ENCODE data around the gene ANOS1. TPM values are rescaled to one million over a fixed set of nuclear protein-coding genes. Genes with fewer than 3 reads are reported as not detected.

Gene ANOS1
- total RNA-seq, 2 experiments from 2014 or later: not detected

GRCh38 chrX:8724300-8724699 lies 7.6 kb downstream of the ANOS1 start:
- intact Hi-C loops (cut with DNase I, micrococcal nuclease): no loop called here

GRCh38 chrX:8721536-8721935 lies 10.4 kb downstream of the ANOS1 start:
- Mint-ChIP-seq H3K36me3 (ENCODE audit: low read depth) (no peaks in the 10 kb centered on the region), H3K27me3 (peaks cover 19% of the 10 kb centered on the region), H3K27ac (no peak overlapping the region), H3K9me3 (no peaks in the 10 kb centered on the region), H3K4me1 (ENCODE audit: low read depth) (no peaks in the 10 kb centered on the region), H3K4me3 (no peak overlapping the region)
- ATAC-seq (ENCODE audit: poor library complexity) (no peak), DNase-seq (no peak)
- H3K4me3 ChIP-seq (ENCODE audit: low read length): no peak overlapping the region
- intact Hi-C loops (cut with DNase I, micrococcal nuclease): no loop called here
- CTCF ChIA-PET: no interaction called here
- H3K4me1 ChIP-seq (ENCODE audit: insufficient read depth, low read length): no peaks in the 10 kb centered on the region
- POLR2A ChIA-PET: no interaction called here
- peaks cover 0 to 6% of the 10 kb centered on the region in 2 experiments for H3K27me3 ChIP-seq (ENCODE audit: control insufficient read depth in 1 of 2, insufficient read depth in 2 of 2, low read length in 2 of 2)
- no peaks in the 10 kb centered on the region for H3K36me3 ChIP-seq (ENCODE audit: insufficient read depth, low read length)
- H3K9me3 ChIP-seq (ENCODE audit: control insufficient read depth in 1 of 2, insufficient read depth in 1 of 2, low read length in 2 of 2): no peaks in the 10 kb centered on the region
- H3K27ac ChIP-seq (ENCODE audit: low read depth in 1 of 2, low read length in 2 of 2): no peak overlapping the region
- no peak for TF ChIP-seq CTCF (IDR thresholded peaks at IDR 0.05)

More at GRCh38 chrX:8724300-8724699, 7.6 kb downstream of the ANOS1 start:
- Histone ChIP-seq H3K4me1 (ENCODE audit: insufficient read depth, low read length) (no peaks in the 10 kb centered on the region), H3K27ac (ENCODE audit: low read depth in 1 of 2, low read length in 2 of 2) (no peak overlapping the region), H3K9me3 (ENCODE audit: control insufficient read depth in 1 of 2, insufficient read depth in 1 of 2, low read length in 2 of 2) (no peaks in the 10 kb centered on the region), H3K36me3 (ENCODE audit: insufficient read depth, low read length) (no peaks in the 10 kb centered on the region), H3K4me3 (ENCODE audit: low read length) (no peak overlapping the region), H3K27me3 (ENCODE audit: control insufficient read depth in 1 of 2, insufficient read depth in 2 of 2, low read length in 2 of 2) (peaks cover 0 to 14% of the 10 kb centered on the region in 2 experiments)
- TF ChIP-seq CTCF (IDR thresholded peaks at IDR 0.05): no peak
- ChIA-PET POLR2A (no interaction called here), CTCF (no interaction called here)
- no peak for ATAC-seq (ENCODE audit: poor library complexity)
- no peaks in the 10 kb centered on the region for H3K36me3 Mint-ChIP-seq (ENCODE audit: low read depth)
- no peak overlapping the region for H3K4me3 Mint-ChIP-seq
- no peak for DNase-seq
- H3K27ac Mint-ChIP-seq: no peak overlapping the region
- H3K27me3 Mint-ChIP-seq: peaks cover 31% of the 10 kb centered on the region
- H3K4me1 Mint-ChIP-seq (ENCODE audit: low read depth): no peaks in the 10 kb centered on the region
- H3K9me3 Mint-ChIP-seq: no peaks in the 10 kb centered on the region

GRCh38 chrX:8720136-8720535 lies 11.8 kb downstream of the ANOS1 start:
- intact Hi-C loops (cut with DNase I, micrococcal nuclease): no loop called here
- POLR2A ChIA-PET: no interaction called here
- no peak for DNase-seq

More at GRCh38 chrX:8720136-8720535, 11.8 kb downstream of the ANOS1 start:
- no peaks in the 10 kb centered on the region for H3K4me1 ChIP-seq (ENCODE audit: insufficient read depth, low read length)
- TF ChIP-seq CTCF (IDR thresholded peaks at IDR 0.05): no peak
- H3K36me3 Mint-ChIP-seq (ENCODE audit: low read depth): no peaks in the 10 kb centered on the region
- H3K27ac Mint-ChIP-seq: no peak overlapping the region
- no peaks in the 10 kb centered on the region for H3K36me3 ChIP-seq (ENCODE audit: insufficient read depth, low read length)
- CTCF ChIA-PET: no interaction called here
- peaks cover 0 to 3% of the 10 kb centered on the region in 2 experiments for H3K27me3 ChIP-seq (ENCODE audit: control insufficient read depth in 1 of 2, insufficient read depth in 2 of 2, low read length in 2 of 2)
- H3K27me3 Mint-ChIP-seq: peaks cover 14% of the 10 kb centered on the region
- H3K4me1 Mint-ChIP-seq (ENCODE audit: low read depth): no peaks in the 10 kb centered on the region
- no peak overlapping the region for H3K27ac ChIP-seq (ENCODE audit: low read depth in 1 of 2, low read length in 2 of 2)
- ATAC-seq (ENCODE audit: poor library complexity): no peak
- H3K4me3 ChIP-seq (ENCODE audit: low read length): no peak overlapping the region
- H3K9me3 ChIP-seq (ENCODE audit: control insufficient read depth in 1 of 2, insufficient read depth in 1 of 2, low read length in 2 of 2): no peaks in the 10 kb centered on the region
- H3K9me3 Mint-ChIP-seq: no peaks in the 10 kb centered on the region
- no peak overlapping the region for H3K4me3 Mint-ChIP-seq

Data from CD4-positive, alpha-beta T cell (primary cell).